Cerebellar cortex (tissue), 1 donor: ENCODE results near the gene BOC.
"Not testable (repeated sequence)": the region's sequence is repeated elsewhere in the genome, so short reads cannot be mapped to it uniquely, and the experiment has no call there.

Source experiments
- DNase-seq: peaks from one replicate; pipeline ENCODE4 v3.0.0-alpha.2; 2015; ENCODE audit warnings: low spot score

Gene BOC, protein sequence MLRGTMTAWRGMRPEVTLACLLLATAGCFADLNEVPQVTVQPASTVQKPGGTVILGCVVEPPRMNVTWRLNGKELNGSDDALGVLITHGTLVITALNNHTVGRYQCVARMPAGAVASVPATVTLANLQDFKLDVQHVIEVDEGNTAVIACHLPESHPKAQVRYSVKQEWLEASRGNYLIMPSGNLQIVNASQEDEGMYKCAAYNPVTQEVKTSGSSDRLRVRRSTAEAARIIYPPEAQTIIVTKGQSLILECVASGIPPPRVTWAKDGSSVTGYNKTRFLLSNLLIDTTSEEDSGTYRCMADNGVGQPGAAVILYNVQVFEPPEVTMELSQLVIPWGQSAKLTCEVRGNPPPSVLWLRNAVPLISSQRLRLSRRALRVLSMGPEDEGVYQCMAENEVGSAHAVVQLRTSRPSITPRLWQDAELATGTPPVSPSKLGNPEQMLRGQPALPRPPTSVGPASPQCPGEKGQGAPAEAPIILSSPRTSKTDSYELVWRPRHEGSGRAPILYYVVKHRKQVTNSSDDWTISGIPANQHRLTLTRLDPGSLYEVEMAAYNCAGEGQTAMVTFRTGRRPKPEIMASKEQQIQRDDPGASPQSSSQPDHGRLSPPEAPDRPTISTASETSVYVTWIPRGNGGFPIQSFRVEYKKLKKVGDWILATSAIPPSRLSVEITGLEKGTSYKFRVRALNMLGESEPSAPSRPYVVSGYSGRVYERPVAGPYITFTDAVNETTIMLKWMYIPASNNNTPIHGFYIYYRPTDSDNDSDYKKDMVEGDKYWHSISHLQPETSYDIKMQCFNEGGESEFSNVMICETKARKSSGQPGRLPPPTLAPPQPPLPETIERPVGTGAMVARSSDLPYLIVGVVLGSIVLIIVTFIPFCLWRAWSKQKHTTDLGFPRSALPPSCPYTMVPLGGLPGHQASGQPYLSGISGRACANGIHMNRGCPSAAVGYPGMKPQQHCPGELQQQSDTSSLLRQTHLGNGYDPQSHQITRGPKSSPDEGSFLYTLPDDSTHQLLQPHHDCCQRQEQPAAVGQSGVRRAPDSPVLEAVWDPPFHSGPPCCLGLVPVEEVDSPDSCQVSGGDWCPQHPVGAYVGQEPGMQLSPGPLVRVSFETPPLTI

DNA sequence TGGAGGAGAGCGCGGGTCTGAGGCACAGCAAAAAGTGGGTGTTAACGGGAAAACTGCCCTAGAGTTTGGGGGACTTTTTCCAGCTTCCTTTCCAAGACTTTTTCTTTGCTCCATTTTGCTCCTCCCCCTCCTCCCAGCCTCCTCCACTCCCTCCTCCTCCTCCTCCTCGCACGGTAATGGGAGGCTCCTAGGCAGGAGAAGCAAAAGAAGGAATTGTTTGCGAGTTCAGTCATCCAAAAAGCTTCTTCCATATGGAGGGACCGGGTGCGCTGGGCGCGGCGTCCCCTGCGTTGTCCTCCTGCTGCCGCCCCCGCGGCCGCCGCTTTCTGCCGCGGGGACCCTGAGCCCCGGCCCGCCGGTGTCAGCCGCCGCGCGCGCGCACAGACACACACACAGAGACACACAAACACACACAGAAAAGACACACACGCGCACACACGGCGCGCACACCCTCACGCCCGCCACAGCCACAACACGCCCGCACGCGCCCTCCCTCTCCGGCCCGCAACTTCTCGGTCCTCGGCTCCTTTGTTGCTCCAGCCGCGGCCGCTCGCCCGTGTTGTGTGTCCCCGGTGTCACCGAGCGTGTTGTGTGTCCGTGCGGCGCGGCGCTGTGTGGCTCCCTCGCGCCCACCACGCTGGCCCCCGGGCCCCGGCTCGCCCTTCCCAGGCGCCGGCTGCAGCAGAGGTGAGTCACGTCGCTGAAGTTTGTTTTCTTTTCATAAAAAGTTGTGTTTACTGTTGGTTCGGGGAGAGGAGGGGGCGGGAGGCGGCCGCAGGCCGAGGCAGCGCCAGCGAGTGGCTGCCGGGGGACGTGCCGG is at the start of gene BOC:
Gene BOC, plus strand, starts transcription at position 228 of the 820 bp plus-strand sequence. CDS start 38,246 bp downstream, outside the sequence.
- peak; percentile 12 for DNase-seq

GRCh38 chr3:113161661-113162060 is 49.7 kb upstream of the BOC start:
- DNase-seq: no peak

DNA sequence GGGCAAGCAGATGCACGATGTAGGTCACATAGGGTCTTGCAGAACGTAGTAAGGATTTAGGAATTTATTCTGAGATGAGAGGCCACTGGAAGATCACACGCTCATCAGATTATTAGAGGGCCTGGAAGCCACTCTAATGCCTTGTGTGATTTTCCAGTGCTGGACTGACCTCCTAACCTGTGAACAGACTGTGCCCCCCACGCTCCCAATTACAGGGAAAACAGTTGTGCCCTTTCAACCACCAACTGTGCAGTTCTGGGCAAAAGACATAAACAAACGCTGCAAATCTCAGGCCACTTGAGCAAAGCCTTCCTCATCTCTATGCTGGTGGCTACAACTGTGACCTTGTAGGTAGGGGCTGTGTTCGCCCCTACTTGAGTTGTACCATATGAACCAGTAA is 48.2 kb upstream of the BOC start:
- no peak for DNase-seq

DNA sequence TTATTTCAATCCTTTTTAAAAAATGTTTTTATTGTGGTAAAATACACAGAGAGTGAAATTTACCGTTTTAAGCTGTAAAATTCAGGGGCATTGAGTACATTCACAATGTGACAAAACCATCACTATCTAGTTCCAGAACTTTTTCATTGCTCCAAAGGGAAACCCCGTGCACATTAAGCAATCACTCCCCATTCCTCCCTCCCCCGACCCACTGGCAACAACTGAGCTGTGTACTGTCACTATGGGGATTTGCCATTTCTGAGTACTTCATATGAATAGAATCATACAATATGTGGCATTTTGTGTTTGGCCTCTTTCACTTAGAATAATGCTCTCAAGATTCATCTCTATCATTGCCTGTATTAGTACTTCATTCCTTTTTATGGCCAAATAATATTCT is 45.5 kb upstream of the BOC start:
- no peak for DNase-seq

GRCh38 chr3:113166357-113166718 is 45.0 kb upstream of the BOC start:
- DNase-seq: no peak

GRCh38 chr3:113166719-113167492 is 44.5 kb upstream of the BOC start:
- DNase-seq: peak; percentile 45

- DNase-seq: no peak
These were observed 43.2 kb upstream of the BOC start for GRCh38 chr3:113167825-113168801.

DNA sequence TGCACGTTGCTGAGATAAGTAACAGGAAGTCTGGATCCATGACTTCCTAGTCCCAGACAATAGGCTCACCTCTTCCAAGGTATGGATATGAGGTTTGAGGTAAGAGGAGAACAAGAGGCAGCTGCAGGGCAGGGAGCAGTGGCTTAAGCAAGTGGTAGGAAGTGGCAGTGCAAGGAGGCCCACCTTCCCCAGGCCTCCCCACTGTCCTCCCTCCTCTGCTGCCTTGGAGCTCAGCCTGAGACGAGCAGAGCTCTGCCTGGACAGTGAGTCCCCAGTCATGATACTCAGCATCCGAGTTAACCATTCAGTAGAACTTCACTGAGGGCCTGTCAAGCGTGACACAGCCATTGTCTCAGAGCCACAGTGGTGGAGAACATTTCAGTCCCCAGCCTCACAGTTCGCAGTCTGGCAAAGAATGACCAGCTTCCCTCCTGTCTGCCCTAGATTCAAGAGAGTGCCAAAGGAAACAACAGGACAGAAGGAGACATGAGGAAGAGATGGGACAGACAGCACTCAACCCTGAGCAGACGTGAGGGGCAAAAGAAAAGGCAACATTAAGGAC is 41.4 kb upstream of the BOC start:
- no peak for DNase-seq

DNA sequence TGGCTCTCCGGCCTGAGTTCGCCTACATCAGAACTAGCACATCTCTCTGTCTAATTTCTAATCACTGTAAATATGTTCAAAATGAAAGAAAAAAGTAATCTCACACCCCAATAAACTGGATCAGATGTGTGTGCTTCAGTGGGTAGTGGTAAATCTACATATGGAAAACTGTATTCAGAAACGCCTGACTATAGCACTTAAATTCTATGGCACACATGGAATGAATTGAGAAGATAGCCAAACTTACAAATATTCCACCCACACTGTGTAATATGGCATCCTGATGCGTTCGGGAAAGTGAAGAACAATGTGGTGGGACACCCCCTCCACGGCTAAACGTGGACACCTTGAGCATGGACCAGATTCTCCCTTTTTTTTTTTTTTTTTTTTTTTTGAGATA is 40.6 kb upstream of the BOC start:
- no peak for DNase-seq

- DNase-seq: not testable (repeated sequence)
These were observed 39.6 kb upstream of the BOC start for GRCh38 chr3:113171675-113172300.

- DNase-seq: no peak
These were observed 38.3 kb upstream of the BOC start for GRCh38 chr3:113173102-113173501.

GRCh38 chr3:113174304-113174703 is 37.1 kb upstream of the BOC start:
- no peak for DNase-seq

DNA sequence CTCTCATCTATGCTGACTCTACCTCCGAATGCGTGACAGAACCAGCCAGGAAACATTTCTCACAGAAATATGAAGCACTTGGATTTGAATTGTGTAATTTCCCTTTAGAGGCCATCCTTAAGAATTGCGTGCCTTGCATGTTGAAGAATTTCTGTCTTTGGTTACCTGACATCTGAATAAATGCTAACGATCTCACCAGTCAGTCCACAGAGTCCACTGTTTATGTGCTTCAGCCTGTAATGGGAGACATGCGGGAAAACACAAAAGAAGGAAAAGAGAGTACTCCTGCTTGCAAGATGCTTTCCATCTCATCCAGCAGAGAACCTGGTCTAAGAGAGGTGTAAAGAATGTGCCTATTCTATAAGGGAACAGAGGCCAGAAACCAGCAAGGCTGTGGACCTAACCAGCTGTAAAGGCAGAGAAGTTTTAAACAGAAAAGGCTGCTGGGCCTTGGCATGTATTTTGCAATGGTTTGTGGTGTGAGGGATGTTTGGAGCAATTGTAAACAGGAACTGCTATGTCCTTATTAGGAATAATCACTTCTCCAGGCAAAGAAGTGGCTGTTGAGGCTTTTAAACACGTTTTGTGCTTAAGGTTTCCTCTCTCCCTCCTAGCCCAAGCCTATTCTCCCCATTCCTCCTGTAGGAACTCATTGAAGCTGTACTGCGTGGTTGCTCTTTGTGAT is 36.4 kb upstream of the BOC start:
- no peak for DNase-seq

- no peak for DNase-seq
These were observed 33.8 kb upstream of the BOC start for GRCh38 chr3:113177526-113177925.

DNA sequence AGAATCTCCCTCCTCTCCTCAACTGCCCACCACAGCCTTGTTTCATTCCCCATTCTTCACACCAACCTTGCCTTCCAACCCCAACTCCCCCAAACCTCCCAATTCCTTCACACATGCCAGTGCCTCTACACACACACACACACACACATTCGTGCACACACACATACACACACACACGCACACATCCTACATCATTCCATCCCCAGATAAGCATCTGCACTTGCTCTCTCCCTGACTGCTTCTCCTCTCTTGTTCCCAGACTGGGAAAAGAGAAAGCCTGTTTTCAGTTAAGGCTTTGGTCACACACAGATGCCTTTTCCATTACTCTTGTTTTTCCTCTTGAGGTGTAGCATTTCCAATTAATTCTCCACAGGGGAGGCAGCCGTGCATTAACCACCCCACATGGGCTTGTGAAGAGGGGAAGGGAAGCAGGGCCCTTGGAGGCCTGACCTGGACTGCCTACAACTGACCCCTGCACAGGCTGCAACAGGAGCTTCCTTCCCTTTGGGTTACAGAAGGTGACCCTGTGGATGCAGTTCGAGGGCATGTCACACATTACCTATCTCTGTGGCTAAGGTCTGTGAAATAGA is 32.0 kb upstream of the BOC start:
- no peak for DNase-seq

DNA sequence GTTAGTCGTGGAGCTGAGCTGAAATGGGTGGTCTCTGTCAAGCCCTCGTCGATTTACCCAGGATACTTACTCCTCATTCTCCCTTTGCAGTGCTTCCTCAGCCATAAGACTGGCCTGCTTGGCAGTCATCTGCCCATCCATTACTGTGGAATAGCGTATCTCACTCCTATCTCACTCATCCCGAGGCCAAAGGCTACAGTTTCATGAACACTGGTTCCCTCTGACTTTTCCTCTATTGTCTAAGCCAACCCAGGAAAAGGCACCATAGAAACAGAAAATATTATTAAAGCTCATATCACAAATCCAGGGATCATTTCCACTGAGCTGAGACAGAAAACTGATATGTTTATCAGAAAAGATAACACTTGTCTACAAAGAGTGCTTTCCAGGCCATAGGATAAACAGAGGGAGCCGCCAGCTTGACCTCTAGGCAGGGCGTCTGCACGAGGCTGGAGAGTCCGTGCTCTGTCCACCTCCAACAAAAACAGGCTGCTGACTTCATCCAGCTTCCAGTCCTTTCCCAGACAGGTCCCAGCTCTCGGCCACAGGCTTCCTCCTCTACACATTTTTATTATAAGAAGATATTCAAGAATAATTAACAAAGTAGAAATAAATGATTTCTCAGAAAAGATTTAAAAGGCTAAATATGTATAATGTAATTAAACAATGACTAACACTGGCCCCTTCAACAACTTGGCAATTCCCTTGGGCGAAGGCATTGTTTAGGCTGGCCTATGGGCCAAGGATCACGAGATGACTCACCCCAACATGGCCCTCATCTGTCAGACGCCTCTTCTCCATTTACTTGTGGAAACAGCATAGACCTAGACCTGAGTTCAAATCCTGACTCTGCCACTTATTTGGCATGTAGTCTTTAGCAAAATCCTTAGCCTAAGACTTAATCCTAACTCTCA is 27.4 kb upstream of the BOC start:
- no peak for DNase-seq
